Thyroid gland (tissue), 4 donors: ENCODE data around the gene STAU1.

Experiments used
- CTCF ChIP-seq, 6 experiments: fragments of 200-600 bp in 3 of 6; fragments of 450-650 bp in 3 of 6; sonication (generic) in 3 of 6; IDR thresholded peaks; one replicate each; pipeline ENCODE4 v1.5.1; 2016 to 2019; ENCODE audit warnings: antibody characterized with exemption in 6 of 6, mild to moderate bottlenecking in 2 of 6, inconsistent platforms in 1 of 6, moderate library complexity in 1 of 6
- POLR2A ChIP-seq, 2 donors: fragments of 450-650 bp; IDR thresholded peaks; one replicate each; pipeline ENCODE4 v1.6.1; 2017; ENCODE audit warnings: antibody characterized with exemption in 2 of 2, mild to moderate bottlenecking in 2 of 2, moderate library complexity in 1 of 2

GRCh38 chr20:49219091-49219923, 31.2 kb upstream of the STAU1 start, which contains the start of gene DDX27:
- no peak for TF ChIP-seq CTCF (IDR thresholded peaks at IDR 0.05)
- TF ChIP-seq POLR2A (IDR thresholded peaks at IDR 0.05) = peak in 1 of 2 donors; percentile 91
